ENCODE data around the gene UBE2D3. TPM values are rescaled to one million over a fixed set of nuclear protein-coding genes. Genes with fewer than 3 reads are reported as not detected.
A peak's percentile ranks its signal among the peaks of the same experiment; 100 is the strongest.

UBE2D3 gene
- total and polyA plus RNA-seq, 8 donors = 241 to 313 (median 272) TPM

GRCh38 chr4:102809691-102810090, 17.7 kb downstream of the UBE2D3 start:
- H3K9me3 ChIP-seq = no peaks in the 10 kb centered on the region
- ATAC-seq = no peak
- no peak overlapping the region for H3K27ac ChIP-seq
- H3K36me3 ChIP-seq = peaks cover 0 to 43% of the 10 kb centered on the region in 2 donors
- TF ChIP-seq CTCF (IDR thresholded peaks at IDR 0.05) = no peak
- peaks cover 22 to 75% of the 10 kb centered on the region in 2 donors for H3K4me1 ChIP-seq
- no peak for DNase-seq
- intact Hi-C loops (cut with DNase I) = no loop called here
- H3K27me3 ChIP-seq = no peaks in the 10 kb centered on the region
- no peak overlapping the region for H3K4me3 ChIP-seq

- H3K9me3 ChIP-seq = no peaks in the 10 kb centered on the region
- peaks cover 0 to 48% of the 10 kb centered on the region in 2 donors for H3K36me3 ChIP-seq
- intact Hi-C loops (cut with DNase I) = no loop called here
- H3K27me3 ChIP-seq = no peaks in the 10 kb centered on the region
- no peak for TF ChIP-seq CTCF (IDR thresholded peaks at IDR 0.05)
- ATAC-seq (peak; percentile 60), DNase-seq (no peak)
- H3K4me1 ChIP-seq = peaks cover 22 to 70% of the 10 kb centered on the region in 2 donors
- H3K27ac ChIP-seq = no peak overlapping the region
- no peak overlapping the region for H3K4me3 ChIP-seq
Observed at GRCh38 chr4:102809190-102809589, 18.2 kb downstream of the UBE2D3 start.

GRCh38 chr4:102808009-102808408, 19.3 kb downstream of the UBE2D3 start:
- Histone ChIP-seq H3K27ac (no peak overlapping the region), H3K36me3 (peaks cover 0 to 60% of the 10 kb centered on the region in 2 donors), H3K4me1 (peaks cover 22 to 65% of the 10 kb centered on the region in 2 donors), H3K4me3 (no peak overlapping the region), H3K9me3 (no peaks in the 10 kb centered on the region), H3K27me3 (no peaks in the 10 kb centered on the region)
- ATAC-seq (no peak), DNase-seq (no peak)
- TF ChIP-seq CTCF (IDR thresholded peaks at IDR 0.05) = no peak
- intact Hi-C loops (cut with DNase I) = no loop called here

GRCh38 chr4:102807345-102807744, 20.0 kb downstream of the UBE2D3 start:
- Histone ChIP-seq H3K9me3 (no peaks in the 10 kb centered on the region), H3K27ac (no peak overlapping the region), H3K27me3 (no peaks in the 10 kb centered on the region), H3K4me1 (peaks cover 17 to 58% of the 10 kb centered on the region in 2 donors), H3K4me3 (no peak overlapping the region), H3K36me3 (peaks cover 0 to 67% of the 10 kb centered on the region in 2 donors)
- intact Hi-C loops (cut with DNase I) = no loop called here
- ATAC-seq = no peak
- no peak for DNase-seq
- no peak for TF ChIP-seq CTCF (IDR thresholded peaks at IDR 0.05)

- Histone ChIP-seq H3K36me3 (peaks cover 0 to 100% of the 10 kb centered on the region in 2 donors), H3K4me3 (no peak overlapping the region), H3K9me3 (no peaks in the 10 kb centered on the region), H3K27me3 (no peaks in the 10 kb centered on the region), H3K4me1 (peaks cover 0 to 11% of the 10 kb centered on the region in 2 donors), H3K27ac (no peak overlapping the region)
- no peak for DNase-seq
- no peak for TF ChIP-seq CTCF (IDR thresholded peaks at IDR 0.05)
- intact Hi-C loops (cut with DNase I) = no loop called here
- ATAC-seq = no peak
Observed at GRCh38 chr4:102799816-102800215, 27.5 kb downstream of the UBE2D3 start.
